GM19240 (cell line): Measurements from ENCODE around the gene MORF4L2.
"Not testable (repeated sequence)": the region's sequence is repeated elsewhere in the genome, so short reads cannot be mapped to it uniquely, and the experiment has no call there.

ENCODE experiments used
- DNase-seq: peaks from one replicate; pipeline ENCODE4 v3.0.0; 2011; ENCODE audit warnings: low spot score; ENCODE audit not compliant: insufficient read length

Gene MORF4L2

GRCh38 chrX:103681443-103681842 lies 5.1 kb downstream of the MORF4L2 start:
- DNase-seq: no peak

DNA sequence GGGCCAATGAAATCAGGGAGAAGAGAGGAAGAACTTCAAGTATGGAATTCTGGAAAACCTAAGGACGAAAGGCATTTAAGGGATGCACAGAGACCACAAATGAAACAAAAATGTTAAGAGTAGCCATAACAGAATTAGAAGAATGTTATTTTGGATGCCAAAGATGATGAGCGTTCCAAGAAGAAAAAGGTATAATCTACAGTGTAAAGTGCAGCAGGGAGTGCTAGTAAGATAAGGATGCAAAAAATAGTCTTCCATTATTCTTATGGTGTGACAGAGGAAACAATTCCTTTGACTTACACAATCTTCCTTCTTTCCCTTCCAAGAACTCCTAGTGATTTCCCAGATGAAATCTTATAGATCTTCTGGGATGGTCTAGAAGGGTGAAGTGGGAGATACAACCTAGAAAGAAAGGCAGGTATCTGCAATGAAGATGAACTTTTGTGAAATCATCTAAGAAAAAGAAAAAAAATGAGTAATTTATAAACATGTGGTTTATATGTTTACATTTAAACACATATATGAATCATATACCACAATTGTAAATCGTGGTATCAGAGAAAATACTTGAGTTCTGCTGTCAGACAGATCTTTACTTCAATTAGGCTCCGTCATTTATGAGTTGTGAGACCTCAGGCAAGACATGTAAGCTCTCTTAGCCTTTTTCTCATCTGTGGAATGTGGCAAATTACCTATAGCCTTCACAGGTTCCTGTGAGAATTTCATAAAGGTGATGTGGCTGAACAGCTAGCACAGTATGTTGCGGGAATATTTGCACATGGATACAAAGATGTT lies 8.1 kb downstream of the MORF4L2 start:
- no peak for DNase-seq

DNA sequence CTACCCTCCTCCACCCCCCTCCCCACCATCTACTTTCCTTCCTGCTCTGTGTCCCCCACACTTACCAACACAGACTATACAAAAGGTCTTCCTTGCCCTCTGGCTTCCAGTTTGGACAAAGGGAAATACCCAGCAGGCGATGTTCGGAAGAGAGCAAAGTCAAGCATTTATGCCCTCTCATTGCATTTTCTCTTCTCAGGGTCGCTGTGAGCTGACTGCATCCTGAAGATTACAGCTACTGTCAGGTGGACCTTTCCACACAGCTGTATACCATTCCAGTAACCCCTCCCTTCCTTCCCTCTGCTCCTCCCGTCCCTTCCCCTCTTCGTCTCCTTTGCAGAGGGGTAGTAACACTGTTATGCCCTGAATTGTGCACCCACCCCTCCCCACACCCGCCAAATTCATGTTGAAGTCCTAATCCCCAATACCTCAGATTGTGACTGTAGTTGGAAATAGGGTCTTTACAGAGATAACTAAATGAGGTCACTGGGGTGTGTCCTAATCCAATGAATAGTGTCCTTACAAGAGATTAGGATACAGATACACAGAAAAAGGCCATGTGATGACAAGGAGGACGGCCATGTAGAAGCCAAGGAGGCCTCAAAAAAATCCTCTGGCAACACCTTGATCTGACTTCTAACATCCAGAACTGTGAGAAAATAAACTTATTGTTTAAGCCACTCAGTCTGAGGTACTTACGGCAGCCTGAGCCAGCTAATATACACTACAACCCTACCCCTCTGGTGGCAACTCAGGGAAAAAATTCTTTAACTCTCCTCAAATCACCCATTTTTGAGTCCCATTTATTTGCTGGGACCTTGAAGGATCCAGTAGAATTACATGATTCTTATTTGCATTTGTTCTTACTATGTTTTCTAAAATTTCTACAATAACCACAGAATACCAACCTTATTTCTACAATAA lies 11.7 kb downstream of the MORF4L2 start:
- DNase-seq: no peak

DNA sequence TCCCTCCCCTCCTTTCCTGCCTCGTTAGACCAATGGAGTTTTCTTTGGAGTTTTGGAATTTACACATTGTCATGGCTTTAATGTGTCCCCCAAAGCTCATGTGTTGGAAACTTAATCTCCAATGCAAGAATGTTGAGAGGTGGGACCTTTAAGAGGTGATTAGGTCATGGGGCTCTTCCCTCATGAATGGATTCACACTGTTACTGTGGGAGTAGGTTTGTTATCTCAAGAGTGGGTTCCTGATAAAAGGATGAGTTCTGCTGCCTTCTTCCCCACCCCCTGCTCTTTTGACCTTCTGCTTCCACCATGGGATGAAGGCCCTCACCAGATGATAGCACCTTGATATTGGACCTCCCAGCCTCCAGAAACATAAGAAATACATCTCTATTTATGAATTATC lies 16.8 kb downstream of the MORF4L2 start:
- no peak for DNase-seq

DNA sequence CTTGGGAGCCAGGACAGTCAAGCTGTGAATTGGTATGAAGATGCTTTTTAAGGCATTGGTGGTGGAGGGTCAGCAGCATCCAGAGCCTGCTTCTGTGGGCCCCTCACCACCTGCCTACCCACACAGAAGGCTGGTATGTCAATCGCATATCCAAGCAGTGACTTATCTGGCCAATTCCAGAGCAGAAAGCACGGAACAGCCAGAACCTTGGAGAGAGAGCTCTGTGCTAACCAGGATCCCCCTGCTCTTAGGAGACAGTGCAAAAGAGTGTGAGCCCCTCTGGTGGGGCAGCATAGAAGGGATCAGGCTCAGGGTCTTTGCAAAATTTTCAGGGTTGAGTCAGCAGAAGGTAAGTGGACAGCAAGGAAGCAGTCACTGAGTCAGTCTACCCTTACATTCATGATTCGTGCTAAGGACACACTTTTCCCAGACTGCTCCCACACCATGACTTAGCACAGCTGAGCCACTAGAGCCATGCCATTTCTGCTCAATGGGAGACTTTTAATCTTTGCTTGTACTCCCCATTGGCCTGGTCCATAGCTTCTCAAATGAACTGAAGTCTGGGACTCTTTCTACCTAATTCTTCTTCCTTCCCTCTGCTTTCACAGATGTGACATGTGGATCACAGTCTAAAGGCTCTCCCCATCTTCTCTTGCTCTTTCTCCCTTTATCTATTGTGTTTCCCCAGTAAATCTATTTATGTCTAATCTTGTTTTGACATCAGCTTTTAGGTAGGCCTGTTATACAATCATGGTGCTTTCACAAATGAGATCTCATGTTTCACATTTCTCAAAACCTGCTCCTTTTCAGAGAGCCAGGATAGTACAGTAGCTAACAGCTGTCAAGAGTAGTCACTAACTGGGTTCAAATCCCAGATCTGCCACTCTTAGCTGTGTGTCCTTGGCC lies 20.0 kb downstream of the MORF4L2 start:
- DNase-seq: no peak

- no peak for DNase-seq
These were observed 22.3 kb downstream of the MORF4L2 start for GRCh38 chrX:103663981-103664762.

DNA sequence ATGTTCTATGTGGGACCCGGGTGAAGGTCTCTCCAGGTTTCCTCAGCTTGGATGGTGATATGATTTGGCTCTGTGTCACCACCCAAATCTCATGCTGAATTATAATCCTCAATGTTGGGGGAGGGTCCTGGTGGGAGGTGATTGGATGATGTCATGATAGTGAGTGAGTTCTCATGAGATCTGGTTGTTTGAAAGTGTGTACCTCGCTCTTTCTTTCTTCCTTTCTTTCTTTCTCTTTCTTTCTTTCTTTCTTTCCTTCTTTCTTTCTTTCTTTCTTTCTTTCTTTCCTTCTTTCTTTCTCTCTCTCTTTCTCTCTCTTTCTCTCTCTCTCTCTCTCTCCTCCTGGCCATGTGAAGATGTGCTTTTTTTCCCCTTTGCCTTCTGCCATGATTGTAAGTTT lies 27.0 kb downstream of the MORF4L2 start:
- not testable (repeated sequence) for DNase-seq

- no peak for DNase-seq
These were observed 27.6 kb downstream of the MORF4L2 start for GRCh38 chrX:103658681-103659433.

GRCh38 chrX:103657066-103657465 lies 29.4 kb downstream of the MORF4L2 start:
- DNase-seq: not testable (repeated sequence)

DNA sequence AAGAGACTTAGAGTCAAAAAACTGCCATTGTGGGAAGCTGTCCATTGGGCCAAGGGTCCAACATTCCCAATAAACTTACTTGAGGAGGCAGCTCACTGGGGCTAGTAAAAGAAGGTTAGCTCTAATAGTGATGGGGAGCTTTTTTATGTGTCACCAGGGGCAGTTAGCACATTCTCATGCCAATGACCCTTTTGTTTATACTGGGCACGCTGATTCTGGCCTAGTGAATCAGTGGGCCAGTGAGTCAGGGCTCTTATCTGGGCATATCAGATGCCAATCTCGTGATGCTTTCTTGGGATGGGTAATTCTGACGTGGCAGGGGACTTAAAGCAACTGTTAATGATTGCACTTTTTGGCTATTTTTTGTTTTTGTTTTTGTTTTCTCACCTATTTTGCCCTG lies 29.9 kb downstream of the MORF4L2 start:
- DNase-seq: no peak

- DNase-seq: not testable (repeated sequence)
These were observed 31.1 kb downstream of the MORF4L2 start for GRCh38 chrX:103655230-103656000.

- DNase-seq: no peak
These were observed 35.2 kb downstream of the MORF4L2 start for GRCh38 chrX:103651151-103651773.

- DNase-seq: no peak
These were observed 38.9 kb downstream of the MORF4L2 start for GRCh38 chrX:103647630-103648029.

GRCh38 chrX:103644125-103644524 lies 42.4 kb downstream of the MORF4L2 start:
- no peak for DNase-seq

- no peak for DNase-seq
These were observed 45.9 kb downstream of the MORF4L2 start for GRCh38 chrX:103640401-103641155.

GRCh38 chrX:103638479-103639346 lies 47.8 kb downstream of the MORF4L2 start:
- not testable (repeated sequence) for DNase-seq
